GM18526 (cell line): ENCODE data around the gene TPRG1.

Experiments
- POLR2A ChIP-seq: IDR thresholded peaks from 3 replicates; pipeline ENCODE4 v1.6.1; 2011; ENCODE audit not compliant: insufficient read length; ENCODE audit errors: extremely low read depth

Gene TPRG1

DNA sequence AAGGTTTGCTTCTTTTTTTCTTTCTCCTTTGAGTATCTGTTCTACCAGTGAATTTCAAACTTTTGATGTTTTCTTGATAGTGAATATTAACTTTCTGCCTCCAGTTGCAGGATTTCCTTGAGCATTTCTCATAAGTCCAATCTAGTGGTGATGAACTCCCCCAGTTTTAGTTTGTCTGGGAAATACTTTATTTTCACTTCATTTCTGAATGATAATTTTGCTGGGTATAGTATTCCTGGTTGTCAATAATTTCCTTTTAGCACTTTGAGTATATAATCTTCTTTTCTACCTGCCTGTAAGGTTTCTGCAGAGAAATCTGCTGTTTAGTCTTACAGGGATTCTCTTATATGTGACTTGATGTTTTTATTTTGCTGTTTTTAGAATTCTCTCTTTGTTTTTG lies 21.0 kb downstream of the TPRG1 start:
- TF ChIP-seq POLR2A, result no peak

GRCh38 chr3:189195302-189195701 lies 23.5 kb downstream of the TPRG1 start:
- no peak for TF ChIP-seq POLR2A

GRCh38 chr3:189202106-189202505 lies 30.3 kb downstream of the TPRG1 start:
- TF ChIP-seq POLR2A, result no peak

DNA sequence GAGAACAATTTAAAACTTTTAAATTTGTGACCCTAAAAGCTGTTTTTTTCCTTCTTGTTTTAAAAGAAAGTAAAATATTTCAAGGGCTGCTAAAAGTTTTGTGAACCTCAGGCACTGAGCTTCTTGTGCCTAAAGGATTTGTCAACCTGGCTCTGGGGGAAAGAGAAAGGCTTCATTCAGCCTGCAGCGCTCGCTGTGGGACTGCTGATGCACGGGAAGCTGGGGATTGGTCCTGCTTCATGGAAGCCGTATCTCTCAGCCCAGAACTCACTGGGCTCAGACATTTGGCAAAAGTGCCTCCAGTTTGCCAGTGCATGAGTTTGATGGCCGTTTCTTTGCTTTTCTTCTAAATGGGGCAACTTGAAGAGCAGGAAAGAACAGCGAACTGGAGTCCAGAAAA lies 30.8 kb downstream of the TPRG1 start:
- no peak for TF ChIP-seq POLR2A

GRCh38 chr3:189204167-189204866 lies 32.5 kb downstream of the TPRG1 start:
- TF ChIP-seq POLR2A, result no peak

GRCh38 chr3:189204937-189205336 lies 33.2 kb downstream of the TPRG1 start:
- no peak for TF ChIP-seq POLR2A

- TF ChIP-seq POLR2A, result no peak
Observed at GRCh38 chr3:189210251-189210770, 38.5 kb downstream of the TPRG1 start.

DNA sequence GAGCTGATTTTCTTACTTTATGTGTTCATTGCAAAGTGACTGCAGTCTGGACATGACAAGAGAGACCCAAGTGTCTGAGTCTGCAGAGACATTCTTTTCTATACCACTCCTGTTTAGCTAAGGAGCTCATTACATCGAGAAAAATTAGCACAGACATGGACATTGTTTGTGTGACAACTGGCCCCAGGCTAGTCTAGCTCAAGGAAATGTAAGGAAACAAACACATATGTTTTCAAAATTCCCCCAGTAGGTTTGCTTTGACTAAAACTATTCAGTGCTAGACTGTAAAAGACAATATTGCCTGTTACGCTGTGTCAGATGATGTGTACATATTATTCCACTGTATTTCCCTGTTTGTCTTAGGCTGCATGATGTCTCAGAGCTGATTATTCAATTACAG lies 40.9 kb downstream of the TPRG1 start:
- no peak for TF ChIP-seq POLR2A

GRCh38 chr3:189214651-189215050 lies 42.9 kb downstream of the TPRG1 start:
- TF ChIP-seq POLR2A, result no peak

DNA sequence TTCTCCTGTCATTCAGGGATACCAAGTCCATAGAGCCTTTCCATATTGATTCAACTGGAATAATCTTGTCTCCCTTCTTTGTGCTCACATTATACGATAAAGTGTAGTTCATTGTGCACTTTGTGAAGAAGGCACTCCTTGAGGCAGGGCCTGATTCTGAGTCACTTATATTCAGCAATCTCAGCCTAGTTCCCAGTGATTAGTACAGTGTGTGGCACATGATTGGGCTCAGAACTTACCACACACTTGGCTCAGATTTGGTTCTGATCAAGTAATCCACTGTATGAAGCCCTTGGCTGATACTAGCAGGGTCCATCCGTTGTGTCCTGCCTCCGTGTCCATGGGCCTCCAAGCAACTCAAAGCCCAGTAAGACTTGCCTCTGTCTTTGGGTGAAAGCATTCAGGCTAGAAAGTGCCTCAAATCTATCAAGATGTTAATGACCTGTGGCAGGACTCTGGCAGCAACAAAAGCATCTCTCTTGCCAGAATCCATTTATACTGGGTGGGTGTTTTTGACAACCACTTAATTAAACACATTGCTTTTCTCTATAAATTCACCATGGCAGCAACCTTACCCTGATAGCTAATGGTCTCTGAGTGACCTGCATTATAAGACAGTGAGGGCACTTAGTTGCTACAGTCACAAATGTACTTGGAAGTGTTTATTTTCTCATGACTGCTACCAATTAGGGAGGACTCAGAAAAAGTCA lies 51.3 kb downstream of the TPRG1 start:
- no peak for TF ChIP-seq POLR2A

DNA sequence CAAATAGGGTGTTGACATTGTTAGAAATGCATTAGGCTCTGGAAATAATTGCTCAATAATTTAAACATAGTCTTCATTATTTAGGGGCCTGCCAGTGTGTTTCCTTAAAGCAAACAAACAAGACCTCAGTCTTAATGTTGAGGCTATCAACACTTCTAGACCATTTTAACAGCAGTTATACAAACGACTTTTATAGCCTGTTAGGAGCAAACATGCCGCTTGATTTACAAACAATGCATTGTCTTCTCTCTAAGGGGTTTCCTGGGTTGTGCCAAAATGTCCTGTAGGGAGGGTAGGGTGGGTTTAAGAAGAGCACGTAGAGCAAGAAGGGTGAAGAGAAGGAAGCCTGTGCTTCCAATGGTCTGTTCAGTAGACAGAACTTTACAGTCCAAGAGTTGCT lies 53.7 kb downstream of the TPRG1 start:
- no peak for TF ChIP-seq POLR2A

- no peak for TF ChIP-seq POLR2A
Observed at GRCh38 chr3:189227249-189227648, 55.5 kb downstream of the TPRG1 start.

- TF ChIP-seq POLR2A, result no peak
Observed at GRCh38 chr3:189229196-189229828, 57.5 kb downstream of the TPRG1 start.

DNA sequence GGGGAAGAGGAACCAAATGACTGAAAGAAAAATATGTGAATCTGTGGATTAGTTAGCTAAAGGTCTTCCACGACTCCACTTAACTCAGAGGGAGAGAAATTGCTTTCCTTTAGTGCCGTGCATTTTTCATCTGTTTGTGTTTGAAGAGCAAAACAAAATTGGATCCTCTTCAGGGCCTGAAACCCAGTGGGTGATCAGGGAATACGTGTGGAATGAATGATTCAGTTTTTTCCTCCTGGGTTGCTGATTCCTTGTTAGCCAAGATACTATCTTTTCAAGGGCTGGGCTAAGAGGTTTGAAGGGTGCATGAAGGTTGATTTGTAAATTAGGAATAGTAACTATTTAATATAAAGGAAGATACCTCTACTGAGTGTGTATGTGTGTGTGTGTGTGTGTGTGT lies 61.0 kb downstream of the TPRG1 start:
- no peak for TF ChIP-seq POLR2A

GRCh38 chr3:189233225-189233858 lies 61.6 kb downstream of the TPRG1 start:
- no peak for TF ChIP-seq POLR2A

GRCh38 chr3:189235214-189235613 lies 63.4 kb downstream of the TPRG1 start:
- no peak for TF ChIP-seq POLR2A
